Right lobe of liver (tissue), 6 donors: ENCODE results near the gene HSP90B1. TPM values are rescaled to one million over a fixed set of nuclear protein-coding genes. Genes with fewer than 3 reads are reported as not detected.

Experiments
- ATAC-seq, 4 donors: fragments of 200-7000 bp; cut with Tn5 transposase; one replicate each; pipeline ENCODE4 v1.9.1; 2020; ENCODE audit warnings: mild to moderate bottlenecking in 4 of 4, moderate library complexity in 4 of 4
- DNase-seq, 3 donors: peaks; one replicate each; pipeline ENCODE4 v3.0.0-alpha.2; 2020
- H3K27ac ChIP-seq, 3 donors: fragments of 200-600 bp; one replicate each; pipeline ENCODE4 v1.8.0; 2022
- H3K27me3 ChIP-seq, 2 donors: fragments of 200-600 bp; one replicate each; pipeline ENCODE4 v1.8.0; 2022
- H3K36me3 ChIP-seq, 4 donors: fragments of 200-600 bp; sonication (generic) in 1 of 4; one replicate each; pipeline versions ENCODE4 v1.5.1 to v1.8.0; 2017 to 2022; ENCODE audit warnings: control low read depth in 1 of 4
- H3K4me1 ChIP-seq, 4 donors: fragments of 200-600 bp; sonication (generic) in 1 of 4; one replicate each; pipeline versions ENCODE4 v1.5.1 to v1.8.0; 2017 to 2022; ENCODE audit warnings: control low read depth in 1 of 4
- H3K4me3 ChIP-seq, 3 donors: fragments of 200-600 bp; one replicate each; pipeline ENCODE4 v1.8.0; 2022
- H3K9me3 ChIP-seq, 4 donors: fragments of 200-600 bp; sonication (generic) in 1 of 4; one replicate each; pipeline versions ENCODE4 v1.5.1 to v1.8.0; 2017 to 2022; ENCODE audit warnings: control low read depth in 1 of 4
- CTCF ChIP-seq, 4 donors: fragments of 200-600 bp in 3 of 4; fragments of 450-650 bp in 1 of 4; IDR thresholded peaks; one replicate each; pipeline versions ENCODE4 v1.5.1 to v1.8.0; 2016 to 2022; ENCODE audit warnings: antibody characterized with exemption in 4 of 4, mild to moderate bottlenecking in 2 of 4
- POLR2A ChIP-seq: fragments of 450-650 bp; IDR thresholded peaks from one replicate; pipeline ENCODE4 v1.6.1; 2017; ENCODE audit warnings: antibody characterized with exemption, mild to moderate bottlenecking
- WGBS: methylation state at CpG from one replicate; pipeline ENCODE4 v1.1.6; 2018; ENCODE audit warnings: low coverage, low lambda C conversion rate; ENCODE audit not compliant: insufficient coverage; ENCODE audit errors: missing lambda C conversion rate; 5-methylcytosine and 5-hydroxymethylcytosine counted together
- intact Hi-C, 2 donors: fragments of 100-400 bp; cut with DNase I; formaldehyde crosslinking; loops; one replicate each; pipeline versions ENCODE4 v1.11.2 to v1.14.1; 2022
- total RNA-seq, 6 experiments: library from RNA; depleted of rRNA in 2 of 6; stranded (reverse); fragments of >200 nt in 2 of 6; fragmentation: NEBNext Ultra II Directional in 3 of 6; extraction: Animal tissue kit (Norgen Biotek cat#: 25700) in 3 of 6; gene quantifications; one replicate each; pipeline versions ENCODE4 v1.1.0 to v1.2.4, GENCODE V29; 2016 to 2023
- donor health status: DM: no; HTN: yes; CAD: no.
- donor health status: DM: no; HTN: no; CAD: no.
- donor health status: DM: no; HTN: no; CAD: no.
- donor health status: DM: no; HTN: yes; CAD: no.
- donor health status: DM: no; HTN: yes; CAD: no.

HSP90B1 gene
- total RNA-seq, 6 experiments from 2014 or later, result 472 to 1,038 (median 633) TPM

- DNase-seq, result no peak
- intact Hi-C loops, result no loop called here
- Histone ChIP-seq H3K4me1 (no peaks in the 10 kb centered on the region), H3K27me3 (no peaks in the 10 kb centered on the region), H3K4me3 (no peak overlapping the region), H3K36me3 (no peaks in the 10 kb centered on the region), H3K27ac (no peak overlapping the region), H3K9me3 (peaks cover 0 to 7% (median 0%) of the 10 kb centered on the region in 4 donors)
- WGBS, result 54% methylated on average over 3 of the region's 3 CpGs
- no peak for ATAC-seq
- no peak for TF ChIP-seq POLR2A
- TF ChIP-seq CTCF (IDR thresholded peaks at IDR 0.05), result no peak
Observed at GRCh38 chr12:103917873-103918272, 12.3 kb upstream of the HSP90B1 start.

DNA sequence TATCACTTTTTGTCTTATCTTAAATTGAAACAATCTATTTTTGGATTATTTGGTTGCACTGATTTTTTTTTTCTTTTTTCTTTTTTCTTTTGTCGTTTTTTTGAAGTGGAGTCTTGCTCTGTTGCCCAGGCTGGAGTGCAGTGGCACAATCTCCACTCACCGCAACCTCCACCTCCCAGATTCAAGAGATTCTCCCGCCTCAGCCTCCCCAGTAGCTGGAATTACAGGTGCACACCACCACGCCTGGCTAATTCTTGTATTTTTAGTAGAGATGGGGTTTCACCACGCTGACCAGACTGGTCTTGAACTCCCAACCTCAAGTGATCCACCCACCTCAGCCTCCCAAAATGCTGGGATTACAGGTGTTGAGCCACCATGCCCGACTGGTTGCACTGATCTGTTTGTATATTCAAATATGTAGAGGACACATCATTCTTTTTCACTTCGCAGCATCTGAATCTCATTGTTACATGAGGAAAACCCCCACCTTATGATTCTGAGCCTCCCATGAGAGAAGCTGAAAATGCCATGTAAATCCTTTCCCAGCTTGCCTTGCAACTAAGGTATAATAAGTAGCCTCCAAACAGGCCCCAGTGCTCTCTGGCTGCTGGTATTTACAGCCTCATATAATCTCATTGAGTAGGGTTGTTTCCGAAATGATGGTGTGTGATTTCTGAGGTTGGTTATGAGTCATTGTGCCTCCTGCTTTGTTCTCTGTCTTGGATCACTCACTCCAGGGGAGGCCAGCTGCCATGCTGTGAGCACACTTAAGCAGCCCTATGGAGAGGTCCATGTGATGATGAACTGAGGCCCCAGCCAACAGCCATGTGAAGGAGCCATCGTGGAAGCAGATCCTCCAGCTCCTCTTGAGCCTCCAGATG, 5.2 kb upstream of the HSP90B1 start:
- no peak for DNase-seq
- 77% methylated on average over 9 of the region's 9 CpGs for WGBS
- no peaks in the 10 kb centered on the region for H3K27me3 ChIP-seq
- no peak overlapping the region for H3K27ac ChIP-seq
- peaks cover 0 to 5% (median 0%) of the 10 kb centered on the region in 4 donors for H3K4me1 ChIP-seq
- H3K4me3 ChIP-seq, result no peak overlapping the region
- TF ChIP-seq POLR2A (no peak), CTCF (IDR thresholded peaks at IDR 0.05) (no peak)
- ATAC-seq, result no peak
- H3K9me3 ChIP-seq, result no peaks in the 10 kb centered on the region
- no peaks in the 10 kb centered on the region for H3K36me3 ChIP-seq
- intact Hi-C loops, result no loop called here

GRCh38 chr12:103928682-103929045, 1.5 kb upstream of the HSP90B1 start:
- Histone ChIP-seq H3K27me3 (no peaks in the 10 kb centered on the region), H3K36me3 (peaks cover 8 to 18% (median 11%) of the 10 kb centered on the region in 4 donors), H3K27ac (peak overlapping the region; percentile 84 to 95 (median 90)), H3K4me1 (peaks cover 0 to 22% (median 9%) of the 10 kb centered on the region in 4 donors), H3K4me3 (peak overlapping the region; percentile 49 to 79 (median 68)), H3K9me3 (no peaks in the 10 kb centered on the region)
- WGBS, result 5% methylated on average over 12 of the region's 12 CpGs
- TF ChIP-seq POLR2A (no peak), CTCF (IDR thresholded peaks at IDR 0.05) (no peak)
- intact Hi-C loops, result no loop called here
- DNase-seq (peak in 1 of 3 donors; percentile 26), ATAC-seq (no peak)

DNA sequence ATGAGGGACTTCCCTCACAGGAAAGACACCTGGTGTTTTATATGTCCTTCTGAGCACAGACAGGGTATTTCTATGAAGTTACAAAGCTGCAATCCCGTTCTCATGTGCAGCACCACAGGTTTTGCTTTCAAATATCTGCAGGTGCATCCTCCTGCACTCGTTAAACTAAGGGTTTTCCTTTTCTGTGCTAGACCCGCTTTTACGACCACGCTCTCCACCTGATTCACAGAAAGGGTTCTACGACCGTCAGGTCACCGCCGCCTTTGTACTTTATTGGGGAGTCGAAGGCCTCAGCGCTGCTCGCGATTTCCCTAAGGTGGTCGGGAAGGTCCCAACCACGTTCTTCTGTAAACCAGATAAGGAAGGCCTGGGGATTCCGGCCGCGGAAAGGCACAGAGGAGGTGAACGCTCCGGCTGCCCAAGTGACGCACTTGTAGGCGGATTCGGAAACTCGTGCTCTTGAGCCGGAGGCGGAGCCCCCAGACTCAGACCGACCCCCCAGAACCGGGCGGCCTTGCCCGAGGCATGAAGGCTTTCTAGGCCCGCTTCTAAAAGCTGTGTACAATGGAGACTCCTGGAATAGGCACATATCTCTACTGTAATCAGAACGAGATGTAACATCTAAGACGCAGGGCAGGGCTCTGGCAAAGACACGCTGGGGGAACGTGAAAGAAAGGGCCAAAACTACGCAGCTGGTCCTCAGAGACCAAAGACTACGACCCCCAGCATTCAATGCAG, 995 bp upstream of the HSP90B1 start:
- Histone ChIP-seq H3K27ac (peak overlapping the region; percentile 84 to 95 (median 90)), H3K4me3 (peak overlapping the region; percentile 49 to 79 (median 68)), H3K4me1 (peaks cover 0 to 27% (median 12%) of the 10 kb centered on the region in 4 donors), H3K27me3 (no peaks in the 10 kb centered on the region), H3K9me3 (no peaks in the 10 kb centered on the region), H3K36me3 (peaks cover 10 to 23% (median 15%) of the 10 kb centered on the region in 4 donors)
- intact Hi-C loops, result no loop called here
- WGBS, result 0% methylated on average over 37 of the region's 37 CpGs
- DNase-seq (peak; percentile 82 to 91 (median 87)), ATAC-seq (peak; percentile 68 to 79 (median 69))
- TF ChIP-seq CTCF (IDR thresholded peaks at IDR 0.05) (no peak), POLR2A (peak; percentile 67)
